ENCODE results near the gene SYTL3.
"Not testable (repeated sequence)": the region's sequence is repeated elsewhere in the genome, so short reads cannot be mapped to it uniquely, and the experiment has no call there.

DNA sequence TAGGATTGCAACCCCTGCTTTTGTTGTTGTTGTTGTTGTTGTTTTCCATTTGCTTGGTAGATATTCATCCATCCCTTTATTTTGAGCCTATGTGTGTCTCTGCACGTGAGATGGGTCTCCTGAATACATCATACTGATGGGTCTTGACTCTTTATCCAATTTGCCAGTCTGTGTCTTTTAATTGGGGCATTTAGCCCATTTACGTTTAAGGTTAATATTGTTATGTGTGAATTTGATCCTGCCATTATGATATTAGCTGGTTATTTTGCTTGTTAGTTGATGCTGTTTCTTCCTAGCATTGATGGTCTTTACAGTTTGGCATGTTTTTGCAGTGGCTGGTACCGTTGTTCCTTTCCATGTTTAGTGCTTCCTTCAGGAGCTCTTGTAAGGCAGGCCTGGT lies 31.6 kb upstream of the SYTL3 start:
- TF ChIP-seq, protein P1, sequence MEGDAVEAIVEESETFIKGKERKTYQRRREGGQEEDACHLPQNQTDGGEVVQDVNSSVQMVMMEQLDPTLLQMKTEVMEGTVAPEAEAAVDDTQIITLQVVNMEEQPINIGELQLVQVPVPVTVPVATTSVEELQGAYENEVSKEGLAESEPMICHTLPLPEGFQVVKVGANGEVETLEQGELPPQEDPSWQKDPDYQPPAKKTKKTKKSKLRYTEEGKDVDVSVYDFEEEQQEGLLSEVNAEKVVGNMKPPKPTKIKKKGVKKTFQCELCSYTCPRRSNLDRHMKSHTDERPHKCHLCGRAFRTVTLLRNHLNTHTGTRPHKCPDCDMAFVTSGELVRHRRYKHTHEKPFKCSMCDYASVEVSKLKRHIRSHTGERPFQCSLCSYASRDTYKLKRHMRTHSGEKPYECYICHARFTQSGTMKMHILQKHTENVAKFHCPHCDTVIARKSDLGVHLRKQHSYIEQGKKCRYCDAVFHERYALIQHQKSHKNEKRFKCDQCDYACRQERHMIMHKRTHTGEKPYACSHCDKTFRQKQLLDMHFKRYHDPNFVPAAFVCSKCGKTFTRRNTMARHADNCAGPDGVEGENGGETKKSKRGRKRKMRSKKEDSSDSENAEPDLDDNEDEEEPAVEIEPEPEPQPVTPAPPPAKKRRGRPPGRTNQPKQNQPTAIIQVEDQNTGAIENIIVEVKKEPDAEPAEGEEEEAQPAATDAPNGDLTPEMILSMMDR (conservative IDR thresholded peaks at IDR 0.05; ENCODE audit: low read depth in 2 of 2), result not testable (repeated sequence)
- TF ChIP-seq EZH2 (IDR thresholded peaks at IDR 0.05; ENCODE audit: low read depth, unreplicated experiment); JUNB (IDR thresholded peaks at IDR 0.05; ENCODE audit: unreplicated experiment); EZH2phosphoT487 (IDR thresholded peaks at IDR 0.05; ENCODE audit: unreplicated experiment); ZNF331 (CRISPR knock-in tag; IDR thresholded peaks at IDR 0.05; ENCODE audit: low read depth); POLR2AphosphoS5 (IDR thresholded peaks at IDR 0.05; ENCODE audit: low read depth); REST (IDR thresholded peaks at IDR 0.05; ENCODE audit: unreplicated experiment); CREB1 (CRISPR knock-in tag; IDR thresholded peaks at IDR 0.05; ENCODE audit: low read depth); ZNF462 (CRISPR knock-in tag; IDR thresholded peaks at IDR 0.05); NANOG (IDR thresholded peaks at IDR 0.05; ENCODE audit: borderline replicate concordance); ZNF114 (CRISPR knock-in tag; IDR thresholded peaks at IDR 0.05): not testable (repeated sequence)
